ENCODE measurements around the gene BAHCC1.

- TF ChIP-seq CTCF (conservative IDR thresholded peaks at IDR 0.05; ENCODE audit: low read depth, low read length) (no peak), EZH2phosphoT487 (IDR thresholded peaks at IDR 0.05; ENCODE audit: borderline replicate concordance, low read length) (no peak)
These were observed 95.0 kb downstream of the BAHCC1 start for GRCh38 chr17:81489998-81490992.
